H1 (cell line): ENCODE results near the gene SLC6A20. TPM values are rescaled to one million over a fixed set of nuclear protein-coding genes. Genes with fewer than 3 reads are reported as not detected.

Experiments
- CTCF ChIA-PET: fragments of 300-600 bp; sonication (Branson Sonifier 250); formaldehyde crosslinking; loops from one replicate; lab custom pipeline; 2021; ENCODE audit not compliant: partially characterized antibody; lab: Charles Lee
- POLR2A ChIA-PET: fragments of 300-600 bp; sonication (Branson Sonifier 250); formaldehyde crosslinking; loops from one replicate; lab custom pipeline; 2021; ENCODE audit warnings: inconsistent platforms; ENCODE audit not compliant: partially characterized antibody; lab: Charles Lee
- DNase-seq, 2 experiments: peaks; one replicate each; pipeline versions ENCODE4 v3.0.0 to v3.0.0-alpha.2; 2010 to 2022; ENCODE audit warnings: low spot score in 2 of 2, low read depth in 1 of 2, mixed read lengths in 1 of 2
- FAIRE-seq: peaks from 2 replicates; lab custom pipeline; 2011; peaks lifted over from hg19 to GRCh38; lab: Jason Lieb, UNC
- H2AFZ ChIP-seq: 2 replicates; pipeline ENCODE4 v1.8.1; 2012; ENCODE audit warnings: low read length, inconsistent platforms
- H2AK5ac ChIP-seq: 2 replicates; pipeline ENCODE4 v1.6.1; 2013; ENCODE audit warnings: low read depth, low read length
- H2BK120ac ChIP-seq: replicated peaks from 2 replicates; pipeline ENCODE3; 2013; ENCODE audit warnings: low read depth, low read length, inconsistent platforms
- H2BK12ac ChIP-seq: 2 replicates; pipeline ENCODE4 v1.6.1; 2013; ENCODE audit warnings: low read depth, low read length
- H2BK15ac ChIP-seq: 2 replicates; pipeline ENCODE4 v1.6.1; 2013; ENCODE audit warnings: low read length
- H2BK20ac ChIP-seq: 2 replicates; pipeline ENCODE4 v1.6.1; 2013; ENCODE audit warnings: low read length
- H2BK5ac ChIP-seq: 2 replicates; pipeline ENCODE4 v1.6.1; 2013; ENCODE audit warnings: low read depth, low read length
- H3K14ac ChIP-seq: 2 replicates; pipeline ENCODE4 v1.6.1; 2013; ENCODE audit warnings: inconsistent platforms; ENCODE audit not compliant: insufficient read length
- H3K18ac ChIP-seq: 2 replicates; pipeline ENCODE4 v1.6.1; 2013; ENCODE audit warnings: low read length; ENCODE audit errors: extremely low read depth
- H3K23ac ChIP-seq: 2 replicates; pipeline ENCODE4 v1.6.1; 2013; ENCODE audit warnings: inconsistent platforms; ENCODE audit not compliant: insufficient read length
- H3K23me2 ChIP-seq: 2 replicates; pipeline ENCODE4 v1.6.1; 2013; ENCODE audit warnings: low read depth, low read length
- H3K27ac ChIP-seq: 2 replicates; pipeline ENCODE4 v1.6.1; 2011; ENCODE audit warnings: low read depth, low read length, inconsistent platforms
- H3K27me3 ChIP-seq, 4 experiments: replicated peaks in 1 of 4; 1 replicate in 1 of 4; 2 replicates in 3 of 4; pipeline versions ENCODE4 v1.6.1 to v1.8.1; 2011 to 2013; ENCODE audit warnings: low read length in 3 of 4, mild to moderate bottlenecking in 3 of 4, inconsistent platforms in 2 of 4, mixed read lengths in 2 of 4, moderate library complexity in 1 of 4; ENCODE audit not compliant: control insufficient read depth in 3 of 4, insufficient read depth in 3 of 4; ENCODE audit errors: extremely low read depth in 1 of 4
- H3K36me3 ChIP-seq, 4 experiments: 2 replicates each; pipeline versions ENCODE4 v1.6.1 to v1.8.1; 2011 to 2013; ENCODE audit warnings: mild to moderate bottlenecking in 4 of 4, low read length in 3 of 4, moderate library complexity in 2 of 4, control low read depth in 1 of 4, inconsistent platforms in 1 of 4; ENCODE audit not compliant: insufficient read depth in 4 of 4, control insufficient read depth in 2 of 4
- H3K4ac ChIP-seq: replicated peaks from 2 replicates; pipeline ENCODE3; 2013; ENCODE audit warnings: low read length, low read depth, mixed read lengths, inconsistent platforms; ENCODE audit not compliant: insufficient read length
- H3K4me1 ChIP-seq, 4 experiments: replicated peaks in 1 of 4; 1 replicate in 1 of 4; 2 replicates in 3 of 4; pipeline versions ENCODE4 v1.6.1 to v1.8.1; 2011 to 2013; ENCODE audit warnings: low read length in 3 of 4, inconsistent platforms in 2 of 4, mixed read lengths in 1 of 4; ENCODE audit not compliant: insufficient read depth in 4 of 4, control insufficient read depth in 3 of 4
- H3K4me2 ChIP-seq, 2 experiments: 2 replicates each; pipeline versions ENCODE4 v1.6.1 to v1.8.1; 2011 to 2013; ENCODE audit warnings: low read depth in 2 of 2, low read length in 2 of 2, control low read depth in 1 of 2, inconsistent platforms in 1 of 2, mild to moderate bottlenecking in 1 of 2; ENCODE audit not compliant: insufficient read depth in 1 of 2
- H3K4me3 ChIP-seq, 4 experiments: fragments of 200-600, 300-600 bp in 1 of 4; sonication (generic), shearing (Covaris generic), sonication (Bioruptor Twin) in 1 of 4; 2 replicates each; pipeline versions ENCODE4 v1.5.1 to v1.8.1; 2011 to 2016; ENCODE audit warnings: low read length in 4 of 4, low read depth in 3 of 4, control low read depth in 2 of 4, inconsistent platforms in 2 of 4, mild to moderate bottlenecking in 2 of 4, mixed read lengths in 1 of 4, moderate library complexity in 1 of 4; ENCODE audit not compliant: insufficient read depth in 2 of 4; ENCODE audit errors: extremely low read depth in 1 of 4
- H3K56ac ChIP-seq: replicated peaks from 2 replicates; pipeline ENCODE3; 2013; ENCODE audit warnings: low read depth, mild to moderate bottlenecking, mixed read lengths, low read length, inconsistent platforms; ENCODE audit not compliant: insufficient read length
- H3K79me1 ChIP-seq: 2 replicates; pipeline ENCODE4 v1.6.1; 2013; ENCODE audit warnings: low read depth, low read length, control low read depth
- H3K79me2 ChIP-seq, 2 experiments: 2 replicates each; pipeline versions ENCODE4 v1.6.1 to v1.8.1; 2012 to 2013; ENCODE audit warnings: low read length in 2 of 2, mild to moderate bottlenecking in 2 of 2, inconsistent platforms in 1 of 2; ENCODE audit not compliant: insufficient read depth in 2 of 2, control insufficient read depth in 1 of 2
- H3K9ac ChIP-seq, 4 experiments: replicated peaks in 1 of 4; 1 replicate in 1 of 4; 2 replicates in 3 of 4; pipeline versions ENCODE4 v1.6.1 to v1.8.1; 2011 to 2013; ENCODE audit warnings: low read depth in 3 of 4, low read length in 3 of 4, control low read depth in 2 of 4, mild to moderate bottlenecking in 2 of 4, moderate library complexity in 2 of 4, inconsistent platforms in 1 of 4; ENCODE audit errors: extremely low read depth in 1 of 4
- H3K9me3 ChIP-seq, 2 experiments: 2 replicates each; pipeline versions ENCODE4 v1.6.1 to v1.8.1; 2012 to 2013; ENCODE audit warnings: mild to moderate bottlenecking in 2 of 2, moderate library complexity in 2 of 2, control low read depth in 1 of 2, inconsistent platforms in 1 of 2, low read depth in 1 of 2, low read length in 1 of 2, mixed read lengths in 1 of 2; ENCODE audit not compliant: insufficient read depth in 2 of 2
- H4K20me1 ChIP-seq, 2 experiments: replicated peaks in 1 of 2; 2 replicates each; pipeline versions ENCODE3 to v1.8.1; 2011 to 2013; ENCODE audit warnings: inconsistent platforms in 2 of 2, low read length in 2 of 2, mild to moderate bottlenecking in 1 of 2; ENCODE audit not compliant: insufficient read depth in 2 of 2, control insufficient read depth in 1 of 2
- H4K5ac ChIP-seq: 2 replicates; pipeline ENCODE4 v1.6.1; 2013; ENCODE audit warnings: low read length, low read depth, mixed read lengths, inconsistent platforms; ENCODE audit not compliant: insufficient read length
- H4K8ac ChIP-seq: 2 replicates; pipeline ENCODE4 v1.8.0; 2013; ENCODE audit warnings: mild to moderate bottlenecking, moderate library complexity, low read length, inconsistent platforms; ENCODE audit not compliant: insufficient read depth; ENCODE audit errors: extremely low read depth
- H4K91ac ChIP-seq: replicated peaks from 2 replicates; pipeline ENCODE3; 2013; ENCODE audit warnings: low read length, mixed read lengths, inconsistent platforms; ENCODE audit not compliant: insufficient read length
- CTBP2 ChIP-seq: IDR thresholded peaks from 2 replicates; pipeline ENCODE4 v1.7.0; 2011; ENCODE audit warnings: borderline replicate concordance, mild to moderate bottlenecking, moderate library complexity, mixed read lengths, low read length; ENCODE audit not compliant: insufficient read depth, insufficient read length
- EGR1 ChIP-seq: IDR thresholded peaks from 2 replicates; pipeline ENCODE4 v1.6.1; 2011; ENCODE audit warnings: low read depth, low read length, borderline replicate concordance
- WGBS, 2 experiments: shearing (Covaris generic) in 1 of 2; methylation state at CpG; one replicate each; pipeline versions ENCODE4 v1.1.6 to v1.1.7; 2013 to 2015; ENCODE audit warnings: low lambda C conversion rate in 2 of 2, mixed read lengths in 2 of 2, inconsistent platforms in 1 of 2, low coverage in 1 of 2, missing lambda C conversion rate in 1 of 2; ENCODE audit not compliant: insufficient replicate concordance in 2 of 2, insufficient coverage in 1 of 2, insufficient read length in 1 of 2; ENCODE audit errors: extremely low coverage in 1 of 2, missing lambda C conversion rate in 1 of 2; 5-methylcytosine and 5-hydroxymethylcytosine counted together
- polyA plus RNA-seq, 7 experiments: library from polyadenylated mRNA; depleted of rRNA in 3 of 7; stranded (reverse) in 5 of 7; unstranded in 2 of 7; fragments of >200 nt in 5 of 7; fragments of 200-250 nt in 2 of 7; gene quantifications; 1 replicate in 5 of 7; 2 replicates in 1 of 7; 4 replicates in 1 of 7; pipeline versions ENCODE4 v1.2.1 to v1.2.3, GENCODE V29; 2011 to 2013; ENCODE audit warnings: missing spikeins in 2 of 7, mixed read lengths in 2 of 7
- total RNA-seq: library from RNA; stranded (reverse); fragmentation: NEBNext Ultra II Directional; extraction: Animal tissue kit (Norgen Biotek cat#: 25700); gene quantifications from 2 replicates; pipeline ENCODE4 v1.2.1, GENCODE V29; 2021

The SLC6A20 gene
- total and polyA plus RNA-seq, 2 of the 8 experiments (the other 6 are each of a cell fraction or from before 2014, with no cell fraction given): 0.05 TPM; not detected in 1

DNA sequence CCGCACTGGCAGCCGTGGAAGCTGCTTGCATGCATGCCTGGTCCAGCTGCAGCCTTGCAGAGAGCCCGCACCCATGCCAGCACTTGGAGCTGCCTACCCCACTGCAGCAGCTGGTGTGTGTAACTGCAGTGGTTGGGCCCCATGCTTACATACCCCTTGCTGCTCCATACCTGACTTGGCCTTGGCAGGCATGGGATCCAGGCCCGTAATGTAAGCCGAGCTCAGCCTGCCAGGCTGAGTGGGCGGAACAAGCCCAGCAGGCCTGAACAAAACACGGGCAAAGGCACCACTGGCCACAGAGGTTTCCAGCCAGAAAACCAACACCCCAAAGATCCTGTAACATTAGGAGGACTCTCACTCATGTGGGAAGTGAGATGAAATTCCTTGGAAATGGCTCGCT is 48.3 kb downstream of the SLC6A20 start:
- no peak overlapping the region for H2AFZ ChIP-seq
- H3K4me2 ChIP-seq: no peak overlapping the region
- no peaks in the 10 kb centered on the region for H3K27me3 ChIP-seq
- CTCF ChIA-PET: interaction anchor here (0.7 to 4.4 kb wide), 3 partner anchors 13 to 331 kb away, joined by 3 to 49 read pairs (median 3); no protein-coding TSS in a partner anchor
- no peak overlapping the region for H3K27ac ChIP-seq
- DNase-seq (no peak), FAIRE-seq (no peak)
- H3K4me1 ChIP-seq: peaks cover 0 to 4% (median 0%) of the 10 kb centered on the region in 4 experiments; a peak in 3 of 7 replicates
- H2BK5ac ChIP-seq: no peak overlapping the region
- no peak overlapping the region for H3K14ac ChIP-seq
- H4K91ac ChIP-seq: no peak overlapping the region
- no peaks in the 10 kb centered on the region for H3K79me2 ChIP-seq
- H3K56ac ChIP-seq: no peak overlapping the region
- no peak overlapping the region for H3K23ac ChIP-seq
- no peak overlapping the region for H3K18ac ChIP-seq
- H2BK15ac ChIP-seq: no peak overlapping the region
- H3K36me3 ChIP-seq: peaks cover 0 to 38% (median 13%) of the 10 kb centered on the region in 4 experiments; a peak in 6 of 8 replicates
- no peak overlapping the region for H2BK20ac ChIP-seq
- peak; percentile 41; the same call in 1 of the 2 replicates for TF ChIP-seq EGR1
- no peak for TF ChIP-seq CTBP2
- H4K8ac ChIP-seq: no peak overlapping the region
- POLR2A ChIA-PET: interaction anchor here (1.3 to 2.5 kb wide), 3 partner anchors 11 to 63 kb away, joined by 3 to 7 read pairs (median 5); partner anchors contain the start of gene SACM1L
- H3K9me3 ChIP-seq: no peaks in the 10 kb centered on the region
- peaks cover 0 to 2% of the 10 kb centered on the region in 2 experiments for H4K20me1 ChIP-seq
- no peak overlapping the region for H4K5ac ChIP-seq
- no peak overlapping the region for H3K9ac ChIP-seq
- H3K4ac ChIP-seq: no peak overlapping the region
- H2BK12ac ChIP-seq: no peak overlapping the region
- H3K4me3 ChIP-seq: no peak overlapping the region
- H2BK120ac ChIP-seq: no peak overlapping the region
- no peak overlapping the region for H2AK5ac ChIP-seq
- no peaks in the 10 kb centered on the region for H3K23me2 ChIP-seq
- H3K79me1 ChIP-seq: no peaks in the 10 kb centered on the region
- 87% methylated on average over 8 of the region's 8 CpGs; no CpG with 5 or more reads in 1 of the 2 experiments for WGBS, 2 experiments
